Heart right ventricle (tissue), 16 donors: Measurements from ENCODE around the gene KDM1B. TPM values are rescaled to one million over a fixed set of nuclear protein-coding genes. Genes with fewer than 3 reads are reported as not detected.

Source experiments
- ATAC-seq, 8 donors: fragments of 200-7000 bp; cut with Tn5 transposase; one replicate each; pipeline ENCODE4 v1.9.1; 2020; ENCODE audit warnings: mild to moderate bottlenecking in 8 of 8, moderate library complexity in 8 of 8, moderate number of reproducible peaks in 1 of 8
- DNase-seq, 2 donors: peaks; one replicate each; pipeline ENCODE4 v3.0.0-alpha.2; 2020
- H3K27ac ChIP-seq, 10 donors: fragments of 200-600 bp; sonication (generic) in 2 of 10; one replicate each; pipeline versions ENCODE4 v1.5.0 to v1.8.0; 2020 to 2022; ENCODE audit warnings: mild to moderate bottlenecking in 3 of 10
- H3K27me3 ChIP-seq, 7 donors: fragments of 200-600 bp; one replicate each; pipeline ENCODE4 v1.8.0; 2021 to 2022; ENCODE audit warnings: mild to moderate bottlenecking in 2 of 7
- H3K36me3 ChIP-seq, 9 donors: fragments of 200-600 bp; sonication (generic) in 1 of 9; one replicate each; pipeline versions ENCODE4 v1.5.0 to v1.8.0; 2020 to 2022; ENCODE audit warnings: mild to moderate bottlenecking in 2 of 9
- H3K4me1 ChIP-seq, 9 donors: fragments of 200-600 bp; sonication (generic) in 1 of 9; one replicate each; pipeline versions ENCODE4 v1.5.0 to v1.8.0; 2020 to 2022; ENCODE audit warnings: mild to moderate bottlenecking in 4 of 9
- H3K4me3 ChIP-seq, 10 donors: fragments of 200-600 bp; sonication (generic) in 2 of 10; one replicate each; pipeline versions ENCODE4 v1.5.0 to v1.8.0; 2020 to 2022; ENCODE audit warnings: mild to moderate bottlenecking in 7 of 10, moderate library complexity in 2 of 10
- H3K9me3 ChIP-seq, 11 donors: fragments of 200-600 bp in 10 of 11; sonication (generic) in 2 of 11; one replicate each; pipeline versions ENCODE4 v1.5.0 to v1.8.0; 2013 to 2022; ENCODE audit warnings: mild to moderate bottlenecking in 2 of 11, control low read depth in 1 of 11, moderate library complexity in 1 of 11
- WGBS, 2 donors: extraction: QIAGEN DNeasy Blood & Tissue Kit; methylation state at CpG; one replicate each; pipeline ENCODE4 v1.1.7; 2013; ENCODE audit warnings: inconsistent platforms in 1 of 2; 5-methylcytosine and 5-hydroxymethylcytosine counted together
- intact Hi-C, 10 donors: fragments of 100-400 bp; cut with DNase I; formaldehyde crosslinking; loops; one replicate each; pipeline versions ENCODE4 v1.11.1 to v1.14.2; 2022
- polyA plus RNA-seq, 2 donors: library from polyadenylated mRNA; stranded (reverse); fragments of 200-250 nt; gene quantifications; one replicate each; pipeline ENCODE4 v1.2.3, GENCODE V29; 2013
- total RNA-seq, 10 donors: library from RNA; stranded (reverse); fragmentation: NEBNext Ultra II Directional in 3 of 10; extraction: Animal tissue kit (Norgen Biotek cat#: 25700) in 3 of 10; gene quantifications; one replicate each; pipeline versions ENCODE4 v1.2.1 to v1.2.4, GENCODE V29; 2021 to 2023
- TF ChIP-seq, protein P1 (sequence below), 9 donors: fragments of 200-600 bp; sonication (generic) in 2 of 9; IDR thresholded peaks; one replicate each; pipeline versions ENCODE4 v1.5.0 to v1.8.0; 2021 to 2022; ENCODE audit warnings: antibody characterized with exemption in 9 of 9, mild to moderate bottlenecking in 5 of 9, moderate library complexity in 1 of 9
- donor health status: Arrhythmogenic right ventricular cardiomyopathy.
- donor health status: ischemic (EF 13 %, LVEDD 7.1; RV severe dilation, severe dysfunction).
- donor health status: healthy with polysubstance abuse.
- donor health status: DM: no; HTN: yes; CAD: no.
- donor health status: DM: no; HTN: no; CAD: no.
- donor health status: ischemic (EF 25% LVEDD 6.9; RV normal size, moderate dysfunction).
- donor health status: ischemic (EF 25% LVEDD 5.7; RV mildly dilated, moderate dysfunction).
- donor health status: healthy.
- donor health status: DM: yes; HTN: yes; CAD: no.
- donor health status: Ischemic cardiomyopathy.
- donor health status: ischemic (EF 35%, LVEDD 5.7; RV mildly dilated, moderate dysfunction).
- donor health status: nonischemic (EF 11% LVEDD 7.7; RV severe dilation, severe dysfunction).
- donor health status: DM: yes; HTN: yes; CAD: no.
- donor health status: PGD.
- donor health status: ischemic (EF 29% LVEDD 5.4; RV normal size, mild dysfunction).
- donor health status: nonischemic (EF 23%, LVEDD 6.1; RV moderate dilation, normal function).

Gene KDM1B
- total and polyA plus RNA-seq, 12 donors, result 2.3 to 22.5 (median 15.2) TPM

DNA sequence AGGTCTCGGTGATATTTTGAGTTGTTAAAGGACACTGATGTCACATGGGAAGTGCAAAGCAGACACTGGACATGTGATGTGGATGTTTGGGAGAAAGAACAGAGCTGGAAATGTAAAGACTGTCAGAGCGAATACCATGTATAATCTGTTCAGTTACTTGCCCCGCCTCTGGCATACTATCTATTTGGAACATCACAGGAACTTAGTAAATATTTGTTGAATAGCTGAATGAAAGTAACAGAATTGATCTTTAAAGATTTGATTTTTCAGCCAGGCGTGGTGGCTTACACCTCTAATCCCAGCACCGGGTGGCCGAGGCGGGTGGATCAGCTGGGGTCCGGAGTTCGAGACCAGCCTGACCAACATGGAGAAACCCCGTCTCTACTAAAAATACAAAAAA lies 19.0 kb upstream of the KDM1B start:
- WGBS, 2 donors, result 97 to 98% methylated on average over 10 of the region's 10 CpGs
- Histone ChIP-seq H3K27me3 (no peaks in the 10 kb centered on the region), H3K9me3 (no peaks in the 10 kb centered on the region), H3K4me1 (no peaks in the 10 kb centered on the region), H3K4me3 (no peak overlapping the region), H3K27ac (no peak overlapping the region), H3K36me3 (peaks cover 0 to 99% (median 16%) of the 10 kb centered on the region in 9 donors)
- intact Hi-C loops, result no loop called here
- ATAC-seq, result no peak
- TF ChIP-seq, protein P1, sequence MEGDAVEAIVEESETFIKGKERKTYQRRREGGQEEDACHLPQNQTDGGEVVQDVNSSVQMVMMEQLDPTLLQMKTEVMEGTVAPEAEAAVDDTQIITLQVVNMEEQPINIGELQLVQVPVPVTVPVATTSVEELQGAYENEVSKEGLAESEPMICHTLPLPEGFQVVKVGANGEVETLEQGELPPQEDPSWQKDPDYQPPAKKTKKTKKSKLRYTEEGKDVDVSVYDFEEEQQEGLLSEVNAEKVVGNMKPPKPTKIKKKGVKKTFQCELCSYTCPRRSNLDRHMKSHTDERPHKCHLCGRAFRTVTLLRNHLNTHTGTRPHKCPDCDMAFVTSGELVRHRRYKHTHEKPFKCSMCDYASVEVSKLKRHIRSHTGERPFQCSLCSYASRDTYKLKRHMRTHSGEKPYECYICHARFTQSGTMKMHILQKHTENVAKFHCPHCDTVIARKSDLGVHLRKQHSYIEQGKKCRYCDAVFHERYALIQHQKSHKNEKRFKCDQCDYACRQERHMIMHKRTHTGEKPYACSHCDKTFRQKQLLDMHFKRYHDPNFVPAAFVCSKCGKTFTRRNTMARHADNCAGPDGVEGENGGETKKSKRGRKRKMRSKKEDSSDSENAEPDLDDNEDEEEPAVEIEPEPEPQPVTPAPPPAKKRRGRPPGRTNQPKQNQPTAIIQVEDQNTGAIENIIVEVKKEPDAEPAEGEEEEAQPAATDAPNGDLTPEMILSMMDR (IDR thresholded peaks at IDR 0.05), result no peak
- no peak for DNase-seq

DNA sequence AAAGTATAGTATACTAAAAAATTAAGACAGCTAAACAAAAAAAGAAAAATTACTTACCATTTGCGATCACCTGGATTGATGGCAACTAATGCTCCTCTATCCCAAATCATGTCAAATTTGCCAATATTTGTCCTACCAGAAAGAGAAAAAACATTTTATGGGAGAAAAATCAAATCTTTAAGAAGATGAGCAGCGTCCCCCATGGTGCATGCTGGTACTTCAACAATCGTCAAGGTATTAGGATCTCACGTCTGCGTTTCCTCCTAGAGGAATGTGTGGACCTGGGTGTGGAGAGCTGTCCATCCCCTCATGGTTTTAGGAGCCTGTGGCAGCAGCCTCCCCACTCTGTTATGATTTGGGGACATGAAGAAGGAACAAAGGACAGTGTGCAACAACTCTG lies 16.3 kb upstream of the KDM1B start:
- DNase-seq, result no peak
- WGBS, 2 donors, result 94 to 95% methylated on average over 5 of the region's 5 CpGs
- no peaks in the 10 kb centered on the region for H3K27me3 ChIP-seq
- H3K27ac ChIP-seq, result no peak overlapping the region
- H3K36me3 ChIP-seq, result peaks cover 0 to 100% (median 23%) of the 10 kb centered on the region in 9 donors
- H3K4me3 ChIP-seq, result no peak overlapping the region
- H3K9me3 ChIP-seq, result no peaks in the 10 kb centered on the region
- no peak for ATAC-seq
- TF ChIP-seq, protein P1 (IDR thresholded peaks at IDR 0.05), result no peak
- H3K4me1 ChIP-seq, result no peaks in the 10 kb centered on the region
- intact Hi-C loops, result no loop called here

DNA sequence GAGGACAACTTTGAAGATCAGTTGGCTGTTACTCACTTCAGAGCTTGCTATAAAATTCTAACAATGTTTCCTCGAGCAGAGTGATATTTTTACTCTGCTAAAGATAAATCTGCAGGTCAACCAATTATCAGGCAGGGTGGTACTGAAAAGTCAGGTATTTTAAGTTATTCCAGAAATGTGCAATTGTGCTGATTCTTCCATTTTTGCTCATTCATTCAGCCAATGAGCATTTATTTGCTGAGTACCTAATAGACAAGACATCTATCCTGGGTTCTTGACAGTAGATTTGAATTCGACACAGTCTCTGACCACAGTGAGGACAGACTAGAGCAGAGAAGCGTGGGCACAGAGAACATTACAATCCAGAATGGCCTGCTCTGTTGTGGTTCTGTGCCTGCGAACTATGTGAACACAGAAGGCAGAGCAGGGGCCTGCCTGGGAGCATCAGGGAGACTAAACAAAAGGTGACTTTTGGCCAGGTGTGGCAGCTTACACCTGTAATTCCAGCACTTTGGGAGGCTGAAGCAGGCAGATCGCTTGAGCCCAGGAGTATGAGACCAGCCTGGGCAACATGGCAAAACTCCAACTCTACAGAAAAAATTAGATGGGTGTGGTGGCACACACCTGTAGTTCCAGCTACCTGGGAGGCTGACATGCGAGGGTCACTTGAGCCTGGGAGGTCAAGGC lies 15.1 kb upstream of the KDM1B start:
- H3K4me1 ChIP-seq, result no peaks in the 10 kb centered on the region
- WGBS, 2 donors, result 87 to 94% methylated on average over 6 of the region's 6 CpGs
- intact Hi-C loops, result no loop called here
- no peak overlapping the region for H3K4me3 ChIP-seq
- H3K36me3 ChIP-seq, result peaks cover 0 to 100% (median 18%) of the 10 kb centered on the region in 9 donors
- no peaks in the 10 kb centered on the region for H3K27me3 ChIP-seq
- ATAC-seq (no peak), DNase-seq (no peak)
- TF ChIP-seq, protein P1 (IDR thresholded peaks at IDR 0.05), result no peak
- H3K9me3 ChIP-seq, result no peaks in the 10 kb centered on the region
- H3K27ac ChIP-seq, result no peak overlapping the region

DNA sequence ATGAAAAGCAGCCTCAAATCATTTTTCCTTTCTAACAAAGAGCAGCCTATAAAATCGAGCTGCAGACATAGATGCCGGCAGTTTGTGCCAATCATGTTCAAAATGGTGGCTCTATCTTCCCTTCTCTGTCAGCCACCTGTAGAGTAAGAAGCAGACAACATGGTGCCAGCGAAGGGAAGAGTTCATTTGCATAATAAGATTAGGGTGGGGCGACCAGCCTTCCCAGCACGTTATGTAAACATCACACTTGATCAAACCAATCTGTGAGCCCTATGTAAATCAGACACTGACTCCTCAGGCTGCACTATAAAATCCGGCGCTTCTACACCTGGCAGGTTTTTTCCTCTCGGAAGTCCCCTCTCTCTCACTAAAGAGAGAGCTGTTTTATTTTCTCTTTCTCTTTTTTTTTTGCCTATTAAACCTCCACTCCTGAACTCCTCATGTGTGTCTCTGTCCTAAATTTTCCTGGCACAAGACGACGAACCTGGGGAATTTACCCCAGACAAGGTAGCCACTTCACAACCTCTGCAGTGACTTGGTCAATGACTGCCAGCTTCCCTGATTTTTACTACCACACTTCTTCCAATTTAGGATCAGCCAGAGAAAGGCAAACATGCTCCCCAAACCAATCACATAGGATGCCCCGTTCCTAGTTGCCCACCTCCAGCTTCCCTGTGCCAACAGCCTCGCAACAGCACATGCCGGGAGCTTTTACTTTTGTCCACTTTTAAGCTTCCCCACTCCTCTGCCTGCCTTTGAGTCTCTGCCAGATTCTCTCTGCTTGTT lies 13.2 kb upstream of the KDM1B start:
- no peak overlapping the region for H3K4me3 ChIP-seq
- H3K27me3 ChIP-seq, result no peaks in the 10 kb centered on the region
- 87 to 88% methylated on average over 13 of the region's 13 CpGs for WGBS, 2 donors
- no peak for ATAC-seq
- DNase-seq, result no peak
- no peak overlapping the region for H3K27ac ChIP-seq
- TF ChIP-seq, protein P1 (IDR thresholded peaks at IDR 0.05), result no peak
- peaks cover 0 to 99% (median 18%) of the 10 kb centered on the region in 9 donors for H3K36me3 ChIP-seq
- H3K9me3 ChIP-seq, result no peaks in the 10 kb centered on the region
- no peaks in the 10 kb centered on the region for H3K4me1 ChIP-seq
- intact Hi-C loops, result no loop called here
